SU-DHL-6 (cell line): ENCODE results near the gene TBC1D10A.
A peak's percentile ranks its signal among the peaks of the same experiment; 100 is the strongest.

Experiments used
- H2AFZ ChIP-seq: fragments of 200-600 bp; sonication (generic); 2 replicates; pipeline ENCODE4 v1.6.1; 2014; ENCODE audit warnings: low read depth, mild to moderate bottlenecking, moderate library complexity, mixed read lengths, antibody characterized with exemption, low read length; ENCODE audit not compliant: severe bottlenecking
- H3F3A ChIP-seq: fragments of 200-600 bp; shearing (Covaris generic); 2 replicates; pipeline ENCODE4 v1.6.0; 2016; ENCODE audit warnings: antibody characterized with exemption, mild to moderate bottlenecking; ENCODE audit not compliant: insufficient read depth
- H3K27ac ChIP-seq: fragments of 200-600 bp; sonication (generic); 2 replicates; pipeline ENCODE4 v1.5.1; 2016; ENCODE audit warnings: low read depth, mild to moderate bottlenecking, low read length, moderate library complexity, mixed read lengths
- H3K27me3 ChIP-seq: fragments of 200-600 bp; sonication (generic), shearing (Covaris generic); 2 replicates; pipeline ENCODE4 v1.6.0; 2014; ENCODE audit warnings: mild to moderate bottlenecking, low read length
- H3K36me3 ChIP-seq: fragments of 200-600 bp; sonication (generic); 2 replicates; pipeline ENCODE4 v1.6.1; 2014; ENCODE audit warnings: mild to moderate bottlenecking, low read length, mixed read lengths
- H3K4me2 ChIP-seq: fragments of 300-600, 200-600 bp; shearing (Covaris generic), sonication (generic); 2 replicates; pipeline ENCODE4 v1.6.0; 2014; ENCODE audit warnings: low read length, low read depth, mild to moderate bottlenecking; ENCODE audit not compliant: poor library complexity, severe bottlenecking
- H3K4me3 ChIP-seq: fragments of 200-600 bp; sonication (generic); 2 replicates; pipeline ENCODE4 v1.5.1; 2014; ENCODE audit warnings: antibody characterized with exemption, low read length, mild to moderate bottlenecking, mixed read lengths; ENCODE audit not compliant: insufficient read depth, poor library complexity, severe bottlenecking
- H3K79me2 ChIP-seq: fragments of 200-600 bp; sonication (generic); 2 replicates; pipeline ENCODE4 v1.6.1; 2014; ENCODE audit warnings: mild to moderate bottlenecking, low read length, moderate library complexity; ENCODE audit not compliant: insufficient read depth
- H3K9ac ChIP-seq: fragments of 200-600 bp; sonication (generic); 2 replicates; pipeline ENCODE4 v1.7.0; 2014; ENCODE audit warnings: mild to moderate bottlenecking, low read length
- H3K9me2 ChIP-seq: fragments of 200-600 bp; sonication (generic); replicated peaks from 2 replicates; pipeline ENCODE4 v1.6.1; 2014; ENCODE audit warnings: low read length; ENCODE audit not compliant: insufficient read depth
- H3K9me3 ChIP-seq: fragments of 200-600 bp; sonication (generic); 2 replicates; pipeline ENCODE4 v1.6.1; 2014; ENCODE audit warnings: low read length, mixed read lengths; ENCODE audit not compliant: insufficient read depth
- H4K20me1 ChIP-seq: fragments of 200-600 bp; sonication (generic); 2 replicates; pipeline ENCODE4 v1.6.1; 2014; ENCODE audit warnings: low read depth, mild to moderate bottlenecking, antibody characterized with exemption, low read length, moderate library complexity, mixed read lengths
- EZH2phosphoT487 ChIP-seq: fragments of 200-600 bp; sonication (generic), shearing (Covaris generic); conservative IDR thresholded peaks from 2 replicates; pipeline ENCODE4 v1.6.1; 2018; ENCODE audit warnings: mild to moderate bottlenecking, antibody characterized with exemption, low read length, moderate library complexity, mixed read lengths
- TF ChIP-seq, protein P1 (sequence below): fragments of 200-600 bp; sonication (generic); IDR thresholded peaks from one replicate; pipeline ENCODE4 v1.5.1; 2017; ENCODE audit warnings: antibody characterized with exemption, mild to moderate bottlenecking, low read length, moderate library complexity; ENCODE audit not compliant: insufficient read depth, poor library complexity, severe bottlenecking

The TBC1D10A gene

GRCh38 chr22:30325724-30326254, 952 bp downstream of the TBC1D10A start:
- H3K4me3 ChIP-seq, result peak overlapping the region; percentile 98
- no peak overlapping the region for H3K27ac ChIP-seq
- H3K36me3 ChIP-seq, result no peaks in the 10 kb centered on the region
- H3F3A ChIP-seq, result peaks cover 9% of the 10 kb centered on the region
- H3K4me2 ChIP-seq, result peak overlapping the region; percentile 94
- H3K9me3 ChIP-seq, result no peaks in the 10 kb centered on the region
- TF ChIP-seq, protein P1, sequence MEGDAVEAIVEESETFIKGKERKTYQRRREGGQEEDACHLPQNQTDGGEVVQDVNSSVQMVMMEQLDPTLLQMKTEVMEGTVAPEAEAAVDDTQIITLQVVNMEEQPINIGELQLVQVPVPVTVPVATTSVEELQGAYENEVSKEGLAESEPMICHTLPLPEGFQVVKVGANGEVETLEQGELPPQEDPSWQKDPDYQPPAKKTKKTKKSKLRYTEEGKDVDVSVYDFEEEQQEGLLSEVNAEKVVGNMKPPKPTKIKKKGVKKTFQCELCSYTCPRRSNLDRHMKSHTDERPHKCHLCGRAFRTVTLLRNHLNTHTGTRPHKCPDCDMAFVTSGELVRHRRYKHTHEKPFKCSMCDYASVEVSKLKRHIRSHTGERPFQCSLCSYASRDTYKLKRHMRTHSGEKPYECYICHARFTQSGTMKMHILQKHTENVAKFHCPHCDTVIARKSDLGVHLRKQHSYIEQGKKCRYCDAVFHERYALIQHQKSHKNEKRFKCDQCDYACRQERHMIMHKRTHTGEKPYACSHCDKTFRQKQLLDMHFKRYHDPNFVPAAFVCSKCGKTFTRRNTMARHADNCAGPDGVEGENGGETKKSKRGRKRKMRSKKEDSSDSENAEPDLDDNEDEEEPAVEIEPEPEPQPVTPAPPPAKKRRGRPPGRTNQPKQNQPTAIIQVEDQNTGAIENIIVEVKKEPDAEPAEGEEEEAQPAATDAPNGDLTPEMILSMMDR, result no peak
- TF ChIP-seq EZH2phosphoT487, result no peak
- H3K9me2 ChIP-seq, result no peaks in the 10 kb centered on the region
- H4K20me1 ChIP-seq, result no peaks in the 10 kb centered on the region
- H3K9ac ChIP-seq, result peak overlapping the region; percentile 73
- no peak overlapping the region for H2AFZ ChIP-seq
- H3K27me3 ChIP-seq, result no peaks in the 10 kb centered on the region
- no peaks in the 10 kb centered on the region for H3K79me2 ChIP-seq

DNA sequence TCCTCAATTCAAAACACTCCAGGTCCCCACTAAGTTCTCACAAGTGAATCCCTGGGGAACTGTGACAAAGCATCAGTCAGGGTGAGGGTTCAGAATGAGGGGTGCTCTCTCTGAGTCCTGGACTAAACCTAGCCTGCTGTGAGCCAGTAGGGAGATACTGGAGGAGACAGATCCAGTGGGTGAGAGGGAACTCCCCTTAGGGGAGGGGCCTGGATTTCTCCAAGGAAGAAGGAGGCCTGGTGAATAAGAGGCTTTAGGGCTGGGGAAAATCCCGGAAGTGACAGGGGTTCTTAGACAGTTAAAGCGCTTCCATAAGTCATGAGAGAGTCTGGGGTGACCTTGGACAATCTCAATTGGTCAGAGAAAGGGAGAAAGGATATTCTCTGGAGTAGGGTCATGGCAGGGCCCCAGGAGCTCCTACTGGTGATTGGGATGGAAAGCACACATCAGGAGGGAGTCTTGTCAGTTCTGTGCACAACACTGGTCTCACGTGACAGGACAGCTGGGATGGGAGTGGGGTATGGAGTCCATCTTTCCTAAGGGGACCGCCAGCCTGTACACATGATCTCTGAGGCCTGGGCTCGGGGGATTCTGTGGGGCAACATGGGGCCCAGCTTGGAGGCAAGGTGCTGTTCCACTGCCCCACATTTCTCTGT, 1.5 kb downstream of the TBC1D10A start:
- TF ChIP-seq EZH2phosphoT487, result no peak
- TF ChIP-seq, protein P1, result no peak
- H3K9ac ChIP-seq, result no peak overlapping the region
- H3K4me2 ChIP-seq, result peak overlapping the region; percentile 94
- 0 out of 2 replicates have a peak, but pooled peaks cover 5% of the 10 kb centered on the region for H3F3A ChIP-seq
- H3K9me2 ChIP-seq, result no peaks in the 10 kb centered on the region
- no peaks in the 10 kb centered on the region for H3K36me3 ChIP-seq
- H3K27ac ChIP-seq, result no peak overlapping the region
- H3K9me3 ChIP-seq, result no peaks in the 10 kb centered on the region
- no peak overlapping the region for H2AFZ ChIP-seq
- H4K20me1 ChIP-seq, result no peaks in the 10 kb centered on the region
- H3K4me3 ChIP-seq, result no peak overlapping the region
- no peaks in the 10 kb centered on the region for H3K79me2 ChIP-seq
- no peaks in the 10 kb centered on the region for H3K27me3 ChIP-seq

GRCh38 chr22:30324014-30324730, 2.6 kb downstream of the TBC1D10A start:
- Histone ChIP-seq H3F3A (0 out of 2 replicates have a peak, but pooled peaks cover 5% of the 10 kb centered on the region), H3K4me3 (no peak overlapping the region), H3K4me2 (no peak overlapping the region), H2AFZ (no peak overlapping the region), H3K36me3 (no peaks in the 10 kb centered on the region), H3K9ac (no peak overlapping the region), H4K20me1 (no peaks in the 10 kb centered on the region), H3K9me2 (no peaks in the 10 kb centered on the region), H3K9me3 (no peaks in the 10 kb centered on the region), H3K27me3 (no peaks in the 10 kb centered on the region), H3K79me2 (no peaks in the 10 kb centered on the region), H3K27ac (no peak overlapping the region)
- TF ChIP-seq, protein P1, result no peak
- no peak for TF ChIP-seq EZH2phosphoT487
